Hypothalamus (tissue), 51 donors: ENCODE measurements around the gene TFB1M.
"Not testable (repeated sequence)": the region's sequence is repeated elsewhere in the genome, so short reads cannot be mapped to it uniquely, and the experiment has no call there.

ENCODE experiments used
- DNase-seq, 51 donors: peaks; one replicate each; lab custom pipeline; 2025; lab: John Stamatoyannopoulos, UW

Gene TFB1M

GRCh38 chr6:155314092-155314772 is at the start of gene TFB1M:
Gene TFB1M, minus strand, starts transcription at chr6:155314484. Its CDS starts 56 bp downstream, at chr6:155314428.
- DNase-seq, result peak; percentile 48 to 98 (median 96)

GRCh38 chr6:155364021-155364420 is 49.7 kb upstream of the TFB1M start:
- not testable (repeated sequence) for DNase-seq

GRCh38 chr6:155362968-155363632 is 48.8 kb upstream of the TFB1M start:
- not testable (repeated sequence) for DNase-seq

GRCh38 chr6:155354167-155354566 is 39.9 kb upstream of the TFB1M start:
- no peak for DNase-seq

GRCh38 chr6:155352811-155353210 is 38.5 kb upstream of the TFB1M start:
- no peak for DNase-seq

- DNase-seq, result no peak
Observed at GRCh38 chr6:155352130-155352420, 37.8 kb upstream of the TFB1M start.

GRCh38 chr6:155351273-155352129 is 37.2 kb upstream of the TFB1M start:
- no peak for DNase-seq

GRCh38 chr6:155349956-155350355 is 35.7 kb upstream of the TFB1M start:
- no peak for DNase-seq

GRCh38 chr6:155349129-155349528 is 34.8 kb upstream of the TFB1M start:
- no peak for DNase-seq

- no peak for DNase-seq
Observed at GRCh38 chr6:155347800-155348199, 33.5 kb upstream of the TFB1M start.

- DNase-seq, result no peak
Observed at GRCh38 chr6:155346957-155347356, 32.7 kb upstream of the TFB1M start.

- DNase-seq, result no peak
Observed at GRCh38 chr6:155344341-155345006, 30.2 kb upstream of the TFB1M start.

- DNase-seq, result no peak
Observed at GRCh38 chr6:155341130-155341828, 27.0 kb upstream of the TFB1M start.

GRCh38 chr6:155340464-155341129 is 26.3 kb upstream of the TFB1M start:
- DNase-seq, result no peak

GRCh38 chr6:155339929-155340328 is 25.6 kb upstream of the TFB1M start:
- not testable (repeated sequence) for DNase-seq

- not testable (repeated sequence) for DNase-seq
Observed at GRCh38 chr6:155338237-155338636, 24.0 kb upstream of the TFB1M start.

GRCh38 chr6:155335265-155335664 is 21.0 kb upstream of the TFB1M start:
- no peak for DNase-seq

GRCh38 chr6:155334073-155334472 is 19.8 kb upstream of the TFB1M start:
- not testable (repeated sequence) for DNase-seq

GRCh38 chr6:155333414-155333813 is 19.1 kb upstream of the TFB1M start:
- no peak for DNase-seq

GRCh38 chr6:155330922-155331321 is 16.6 kb upstream of the TFB1M start:
- DNase-seq, result no peak
